SK-N-SH (cell line): ENCODE measurements around the gene XIAP.

Source experiments
- CHD2 ChIP-seq: fragments of 150-350 bp; IDR thresholded peaks from 2 replicates; pipeline ENCODE4 v1.6.1; 2018; ENCODE audit warnings: low read length; ENCODE audit not compliant: partially characterized antibody
- CTCF ChIP-seq: fragments of 200-600 bp; sonication (generic); IDR thresholded peaks from 2 replicates; pipeline ENCODE4 v1.6.1; 2017; ENCODE audit warnings: antibody characterized with exemption, mild to moderate bottlenecking, moderate library complexity
- GABPA ChIP-seq: IDR thresholded peaks from 2 replicates; pipeline ENCODE4 v1.4.0; 2012; ENCODE audit warnings: low read depth, mild to moderate bottlenecking
- NFIC ChIP-seq: IDR thresholded peaks from 2 replicates; pipeline ENCODE4 v1.4.0; 2012; ENCODE audit warnings: borderline replicate concordance
- PBX3 ChIP-seq: IDR thresholded peaks from 2 replicates; pipeline ENCODE4; 2012
- POLR2AphosphoS5 ChIP-seq: IDR thresholded peaks from 2 replicates; pipeline ENCODE4 v1.6.1; 2012; ENCODE audit warnings: low read depth, low read length
- RAD21 ChIP-seq: IDR thresholded peaks from 2 replicates; pipeline ENCODE4 v1.6.1; 2012; ENCODE audit warnings: mild to moderate bottlenecking, low read length
- SMC3 ChIP-seq: IDR thresholded peaks from 2 replicates; pipeline ENCODE4 v1.6.1; 2012; ENCODE audit warnings: low read depth, low read length, improper control_type of control experiment
- TAF1 ChIP-seq: IDR thresholded peaks from 2 replicates; pipeline ENCODE4 v1.6.1; 2012; ENCODE audit warnings: low read depth, mild to moderate bottlenecking, low read length, moderate library complexity, borderline replicate concordance
- YY1 ChIP-seq: IDR thresholded peaks from 2 replicates; pipeline ENCODE4 v1.4.0; 2012; ENCODE audit warnings: low read depth, mild to moderate bottlenecking
- ZBTB33 ChIP-seq: IDR thresholded peaks from 2 replicates; pipeline ENCODE4 v1.4.0; 2012; ENCODE audit warnings: low read depth, borderline replicate concordance

- no peak for TF ChIP-seq CTCF
- TF ChIP-seq SMC3, result no peak
- no peak for TF ChIP-seq YY1
- TF ChIP-seq PBX3, result peak; percentile 45
- no peak for TF ChIP-seq RAD21
- no peak for TF ChIP-seq TAF1
- peak; percentile 26; the same call in 1 of the 2 replicates for TF ChIP-seq POLR2AphosphoS5
- no peak for TF ChIP-seq ZBTB33
- TF ChIP-seq GABPA, result no peak
- TF ChIP-seq NFIC, result peak; percentile 62
- no peak for TF ChIP-seq CHD2
Observed at GRCh38 chrX:123920105-123920785, 60.4 kb downstream of the XIAP start.
